ENCODE measurements around the gene JAGN1. TPM values are rescaled to one million over a fixed set of nuclear protein-coding genes. Genes with fewer than 3 reads are reported as not detected.

The JAGN1 gene
- total RNA-seq, 1 experiment from 2014 or later = 34.2 TPM

DNA sequence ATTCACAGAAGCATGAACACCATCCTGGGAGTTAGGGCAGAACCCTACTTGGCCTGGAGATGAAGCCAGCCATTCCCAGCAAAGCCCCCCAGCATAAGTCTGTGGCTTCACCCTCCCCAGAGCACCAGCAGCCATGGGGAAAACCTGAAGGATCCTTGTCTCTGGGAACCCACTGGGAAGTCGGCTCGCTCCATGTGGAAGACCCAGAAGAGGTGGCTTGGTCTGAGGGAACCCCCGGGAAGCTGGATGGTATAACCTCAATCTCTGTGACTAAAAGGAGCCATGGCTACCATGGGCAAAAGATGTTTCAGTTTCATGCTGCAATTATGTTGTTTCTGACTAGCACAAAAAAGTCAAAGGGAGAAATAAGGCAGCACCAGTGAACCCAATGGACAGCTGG lies 34.8 kb upstream of the JAGN1 start:
- TF ChIP-seq CTCF (IDR thresholded peaks at IDR 0.05; ENCODE audit: unreplicated experiment) = no peak
- H3K27me3 Mint-ChIP-seq (ENCODE audit: unreplicated experiment) = peaks cover 32% of the 10 kb centered on the region
- H3K27ac Mint-ChIP-seq (ENCODE audit: unreplicated experiment) = no peak overlapping the region
- intact Hi-C loops (cut with micrococcal nuclease; ENCODE audit: unreplicated experiment) = no loop called here
- BruUV-seq (replicated peaks) = no TSS peak
- DNase-seq = no peak
- H3K36me3 Mint-ChIP-seq (ENCODE audit: insufficient read depth, unreplicated experiment) = no peaks in the 10 kb centered on the region
- no peaks in the 10 kb centered on the region for H3K9me3 Mint-ChIP-seq (ENCODE audit: low read depth, unreplicated experiment)
- H3K4me1 Mint-ChIP-seq (ENCODE audit: low read depth, unreplicated experiment) = peaks cover 7% of the 10 kb centered on the region
- no peak overlapping the region for H3K4me3 Mint-ChIP-seq (ENCODE audit: low read depth, unreplicated experiment)
- CTCF ChIA-PET = no interaction called here

- intact Hi-C loops (cut with micrococcal nuclease; ENCODE audit: unreplicated experiment) = loop anchor here (5.0 kb wide), 1 partner anchor 38 kb away; no protein-coding TSS in a partner anchor
- BruUV-seq (replicated peaks) = no TSS peak
- no peak for DNase-seq
- CTCF ChIA-PET = no interaction called here
- no peak for TF ChIP-seq CTCF (IDR thresholded peaks at IDR 0.05; ENCODE audit: unreplicated experiment)
- Mint-ChIP-seq H3K27ac (ENCODE audit: unreplicated experiment) (no peak overlapping the region), H3K4me1 (ENCODE audit: low read depth, unreplicated experiment) (no peaks in the 10 kb centered on the region), H3K9me3 (ENCODE audit: low read depth, unreplicated experiment) (no peaks in the 10 kb centered on the region), H3K36me3 (ENCODE audit: insufficient read depth, unreplicated experiment) (no peaks in the 10 kb centered on the region), H3K4me3 (ENCODE audit: low read depth, unreplicated experiment) (no peak overlapping the region), H3K27me3 (ENCODE audit: unreplicated experiment) (no peaks in the 10 kb centered on the region)
Measured at GRCh38 chr3:9859530-9860025, 30.8 kb upstream of the JAGN1 start.

GRCh38 chr3:9861201-9861600 lies 29.2 kb upstream of the JAGN1 start:
- H3K27ac Mint-ChIP-seq (ENCODE audit: unreplicated experiment) = no peak overlapping the region
- H3K4me1 Mint-ChIP-seq (ENCODE audit: low read depth, unreplicated experiment) = no peaks in the 10 kb centered on the region
- H3K9me3 Mint-ChIP-seq (ENCODE audit: low read depth, unreplicated experiment) = no peaks in the 10 kb centered on the region
- no TSS peak for BruUV-seq (replicated peaks)
- no peak for DNase-seq
- CTCF ChIA-PET = no interaction called here
- intact Hi-C loops (cut with micrococcal nuclease; ENCODE audit: unreplicated experiment) = loop anchor here (5.0 kb wide), 1 partner anchor 36 kb away; no protein-coding TSS in a partner anchor
- H3K27me3 Mint-ChIP-seq (ENCODE audit: unreplicated experiment) = no peaks in the 10 kb centered on the region
- H3K4me3 Mint-ChIP-seq (ENCODE audit: low read depth, unreplicated experiment) = no peak overlapping the region
- no peaks in the 10 kb centered on the region for H3K36me3 Mint-ChIP-seq (ENCODE audit: insufficient read depth, unreplicated experiment)
- TF ChIP-seq CTCF (IDR thresholded peaks at IDR 0.05; ENCODE audit: unreplicated experiment) = no peak

GRCh38 chr3:9861626-9862130 lies 28.7 kb upstream of the JAGN1 start:
- H3K4me3 Mint-ChIP-seq (ENCODE audit: low read depth, unreplicated experiment) = no peak overlapping the region
- CTCF ChIA-PET = no interaction called here
- no peak for TF ChIP-seq CTCF (IDR thresholded peaks at IDR 0.05; ENCODE audit: unreplicated experiment)
- no peaks in the 10 kb centered on the region for H3K36me3 Mint-ChIP-seq (ENCODE audit: insufficient read depth, unreplicated experiment)
- BruUV-seq (replicated peaks) = no TSS peak
- H3K27ac Mint-ChIP-seq (ENCODE audit: unreplicated experiment) = no peak overlapping the region
- no peak for DNase-seq
- intact Hi-C loops (cut with micrococcal nuclease; ENCODE audit: unreplicated experiment) = loop anchor here (5.0 kb wide), 1 partner anchor 36 kb away; no protein-coding TSS in a partner anchor
- H3K27me3 Mint-ChIP-seq (ENCODE audit: unreplicated experiment) = no peaks in the 10 kb centered on the region
- no peaks in the 10 kb centered on the region for H3K9me3 Mint-ChIP-seq (ENCODE audit: low read depth, unreplicated experiment)
- no peaks in the 10 kb centered on the region for H3K4me1 Mint-ChIP-seq (ENCODE audit: low read depth, unreplicated experiment)

Measured in Calu3 (cell line).